UCSD-AML1 (cell line): ENCODE data around the gene LHX1.

Experiments used
- DNase-seq: peaks from one replicate; lab custom pipeline; 2025; ENCODE audit not compliant: unreplicated experiment; lab: John Stamatoyannopoulos, UW

Gene LHX1

GRCh38 chr17:36921095-36921851 lies 16.0 kb upstream of the LHX1 start:
- no peak for DNase-seq

- no peak for DNase-seq
Measured at GRCh38 chr17:36922175-36922574, 15.1 kb upstream of the LHX1 start.

GRCh38 chr17:36923814-36924221 lies 13.5 kb upstream of the LHX1 start:
- no peak for DNase-seq

GRCh38 chr17:36926226-36926625 lies 11.0 kb upstream of the LHX1 start:
- no peak for DNase-seq

- DNase-seq: no peak
Measured at GRCh38 chr17:36926701-36927100, 10.6 kb upstream of the LHX1 start.

GRCh38 chr17:36928471-36929345 lies 8.6 kb upstream of the LHX1 start:
- no peak for DNase-seq

GRCh38 chr17:36929851-36930582 lies 7.3 kb upstream of the LHX1 start:
- no peak for DNase-seq

GRCh38 chr17:36930583-36930900 lies 6.7 kb upstream of the LHX1 start:
- DNase-seq: no peak

- DNase-seq: no peak
Measured at GRCh38 chr17:36931096-36931696, 6.1 kb upstream of the LHX1 start.

- DNase-seq: no peak
Measured at GRCh38 chr17:36931697-36932382, 5.4 kb upstream of the LHX1 start.

GRCh38 chr17:36932383-36932693 lies 4.9 kb upstream of the LHX1 start:
- DNase-seq: no peak

- DNase-seq: no peak
Measured at GRCh38 chr17:36932694-36933511, 4.4 kb upstream of the LHX1 start.

GRCh38 chr17:36933512-36934143 lies 3.6 kb upstream of the LHX1 start:
- no peak for DNase-seq

- no peak for DNase-seq
Measured at GRCh38 chr17:36934144-36934691, 3.1 kb upstream of the LHX1 start.

- no peak for DNase-seq
Measured at GRCh38 chr17:36934692-36935630, 2.3 kb upstream of the LHX1 start.

GRCh38 chr17:36935671-36936454 lies 1.4 kb upstream of the LHX1 start:
- no peak for DNase-seq

GRCh38 chr17:36936455-36937000 lies 747 bp upstream of the LHX1 start:
- no peak for DNase-seq
